Measurements from ENCODE around the gene PTPRK. TPM values are rescaled to one million over a fixed set of nuclear protein-coding genes. Genes with fewer than 3 reads are reported as not detected.

The PTPRK gene
- total RNA-seq, 1 donor from 2014 or later = 48.4 TPM

DNA sequence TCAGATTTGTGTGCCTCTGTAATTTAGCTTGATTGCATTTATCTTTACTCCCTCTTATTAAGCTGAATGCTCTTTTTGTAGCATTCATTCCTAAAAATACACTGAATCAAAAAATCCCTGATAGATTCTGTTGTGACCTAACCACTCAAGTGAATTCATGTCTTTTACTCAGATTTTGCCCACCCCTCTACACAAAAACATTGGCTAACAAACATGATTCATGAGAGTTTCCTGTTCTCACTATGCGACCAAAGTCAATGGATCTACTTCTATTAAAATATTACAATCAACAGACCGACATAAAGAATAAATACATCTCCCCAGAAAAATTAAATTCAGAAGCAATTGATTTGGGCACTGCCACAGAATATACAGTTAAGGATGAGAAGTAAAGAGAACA, 520.0 kb downstream of the PTPRK start:
- DNase-seq (ENCODE audit: low read depth) (peak; percentile 2), FAIRE-seq (no peak)
- Histone ChIP-seq H3K4me3 (ENCODE audit: low read depth, low read length) (no peak overlapping the region), H3K36me3 (ENCODE audit: control insufficient read depth, insufficient read depth, low read length) (no peaks in the 10 kb centered on the region), H3K27me3 (ENCODE audit: control insufficient read depth, insufficient read depth, low read length) (no peaks in the 10 kb centered on the region)
- TF ChIP-seq, protein P1, sequence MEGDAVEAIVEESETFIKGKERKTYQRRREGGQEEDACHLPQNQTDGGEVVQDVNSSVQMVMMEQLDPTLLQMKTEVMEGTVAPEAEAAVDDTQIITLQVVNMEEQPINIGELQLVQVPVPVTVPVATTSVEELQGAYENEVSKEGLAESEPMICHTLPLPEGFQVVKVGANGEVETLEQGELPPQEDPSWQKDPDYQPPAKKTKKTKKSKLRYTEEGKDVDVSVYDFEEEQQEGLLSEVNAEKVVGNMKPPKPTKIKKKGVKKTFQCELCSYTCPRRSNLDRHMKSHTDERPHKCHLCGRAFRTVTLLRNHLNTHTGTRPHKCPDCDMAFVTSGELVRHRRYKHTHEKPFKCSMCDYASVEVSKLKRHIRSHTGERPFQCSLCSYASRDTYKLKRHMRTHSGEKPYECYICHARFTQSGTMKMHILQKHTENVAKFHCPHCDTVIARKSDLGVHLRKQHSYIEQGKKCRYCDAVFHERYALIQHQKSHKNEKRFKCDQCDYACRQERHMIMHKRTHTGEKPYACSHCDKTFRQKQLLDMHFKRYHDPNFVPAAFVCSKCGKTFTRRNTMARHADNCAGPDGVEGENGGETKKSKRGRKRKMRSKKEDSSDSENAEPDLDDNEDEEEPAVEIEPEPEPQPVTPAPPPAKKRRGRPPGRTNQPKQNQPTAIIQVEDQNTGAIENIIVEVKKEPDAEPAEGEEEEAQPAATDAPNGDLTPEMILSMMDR (IDR thresholded peaks at IDR 0.05; ENCODE audit: insufficient read depth, low read length, severe bottlenecking) = no peak

DNA sequence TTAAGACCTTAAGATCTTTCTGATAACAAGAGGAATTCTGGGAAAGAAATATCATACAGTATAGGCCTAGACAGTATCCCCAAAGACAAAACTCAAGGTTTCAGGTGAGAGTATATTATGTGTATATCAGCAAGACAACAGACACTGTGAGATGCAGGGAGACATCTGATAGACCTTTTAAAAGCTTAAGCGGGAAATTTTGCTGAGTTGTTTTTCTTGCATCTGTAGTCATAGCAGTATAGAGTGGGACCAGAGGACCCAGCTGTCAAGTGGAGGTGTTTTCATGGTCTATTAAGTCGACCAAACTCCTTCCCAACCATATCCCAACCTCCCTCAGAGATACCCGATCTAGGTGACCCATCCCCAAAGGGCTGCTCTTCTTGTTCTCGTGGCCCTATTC, 521.4 kb downstream of the PTPRK start:
- Histone ChIP-seq H3K27me3 (ENCODE audit: control insufficient read depth, insufficient read depth, low read length) (no peaks in the 10 kb centered on the region), H3K36me3 (ENCODE audit: control insufficient read depth, insufficient read depth, low read length) (no peaks in the 10 kb centered on the region), H3K4me3 (ENCODE audit: low read depth, low read length) (no peak overlapping the region)
- TF ChIP-seq, protein P1 (IDR thresholded peaks at IDR 0.05; ENCODE audit: insufficient read depth, low read length, severe bottlenecking) = no peak
- FAIRE-seq = no peak
- DNase-seq (ENCODE audit: low read depth) = no peak

- DNase-seq (ENCODE audit: low read depth) (no peak), FAIRE-seq (no peak)
- H3K36me3 ChIP-seq (ENCODE audit: control insufficient read depth, insufficient read depth, low read length) = no peaks in the 10 kb centered on the region
- H3K4me3 ChIP-seq (ENCODE audit: low read depth, low read length) = no peak overlapping the region
- TF ChIP-seq, protein P1 (IDR thresholded peaks at IDR 0.05; ENCODE audit: insufficient read depth, low read length, severe bottlenecking) = no peak
- no peaks in the 10 kb centered on the region for H3K27me3 ChIP-seq (ENCODE audit: control insufficient read depth, insufficient read depth, low read length)
Measured at GRCh38 chr6:127997496-127998164, 522.8 kb downstream of the PTPRK start.

DNA sequence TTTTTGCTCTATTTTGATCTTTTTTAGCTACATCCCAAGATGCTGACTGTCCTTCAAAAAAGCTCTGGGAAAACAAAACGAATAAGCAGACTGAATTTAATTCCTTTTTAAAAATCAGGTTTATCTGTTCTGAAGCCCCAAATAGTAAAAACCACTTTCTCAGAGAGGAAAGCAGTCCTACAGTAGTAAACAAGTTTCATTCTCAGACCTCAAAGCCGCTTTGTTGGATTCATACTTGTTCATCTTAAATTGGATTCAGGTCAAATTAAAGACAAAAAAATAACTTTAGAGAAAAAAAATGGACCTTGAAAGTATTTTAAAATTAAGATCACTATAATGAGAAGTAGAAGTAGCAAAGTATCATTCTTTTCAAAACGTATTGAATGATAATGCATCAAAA, 523.5 kb downstream of the PTPRK start:
- TF ChIP-seq, protein P1 (IDR thresholded peaks at IDR 0.05; ENCODE audit: insufficient read depth, low read length, severe bottlenecking) = no peak
- Histone ChIP-seq H3K27me3 (ENCODE audit: control insufficient read depth, insufficient read depth, low read length) (no peaks in the 10 kb centered on the region), H3K36me3 (ENCODE audit: control insufficient read depth, insufficient read depth, low read length) (no peaks in the 10 kb centered on the region), H3K4me3 (ENCODE audit: low read depth, low read length) (no peak overlapping the region)
- DNase-seq (ENCODE audit: low read depth) = no peak
- FAIRE-seq = no peak

GRCh38 chr6:127992144-127992543, 528.3 kb downstream of the PTPRK start:
- DNase-seq (ENCODE audit: low read depth) (no peak), FAIRE-seq (no peak)
- TF ChIP-seq, protein P1 (IDR thresholded peaks at IDR 0.05; ENCODE audit: insufficient read depth, low read length, severe bottlenecking) = no peak
- H3K27me3 ChIP-seq (ENCODE audit: control insufficient read depth, insufficient read depth, low read length) = no peaks in the 10 kb centered on the region
- no peaks in the 10 kb centered on the region for H3K36me3 ChIP-seq (ENCODE audit: control insufficient read depth, insufficient read depth, low read length)
- H3K4me3 ChIP-seq (ENCODE audit: low read depth, low read length) = no peak overlapping the region

DNA sequence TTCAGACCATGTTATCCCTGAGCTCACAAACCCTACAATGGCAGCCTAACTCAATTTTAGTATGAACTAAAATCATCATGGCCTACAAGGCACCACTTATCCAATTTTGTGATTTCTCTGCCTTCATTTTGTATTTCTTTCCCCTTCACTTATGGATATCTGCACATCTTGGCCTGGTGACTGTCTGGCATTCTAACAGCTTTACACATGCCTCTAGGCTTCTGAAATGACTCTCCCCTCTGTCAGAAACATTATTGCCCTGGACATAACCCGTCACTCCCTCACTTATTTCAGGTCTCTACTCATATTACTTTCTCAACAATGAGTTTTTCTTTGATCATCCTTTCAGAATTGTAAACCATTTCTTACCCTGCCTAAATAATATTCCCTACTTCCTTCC, 530.3 kb downstream of the PTPRK start:
- no peak overlapping the region for H3K4me3 ChIP-seq (ENCODE audit: low read depth, low read length)
- DNase-seq (ENCODE audit: low read depth) = no peak
- FAIRE-seq = no peak
- H3K36me3 ChIP-seq (ENCODE audit: control insufficient read depth, insufficient read depth, low read length) = peaks cover 2% of the 10 kb centered on the region
- TF ChIP-seq, protein P1 (IDR thresholded peaks at IDR 0.05; ENCODE audit: insufficient read depth, low read length, severe bottlenecking) = no peak
- H3K27me3 ChIP-seq (ENCODE audit: control insufficient read depth, insufficient read depth, low read length) = no peaks in the 10 kb centered on the region

All from bronchial epithelial cell (primary cell).